Left ventricle myocardium inferior (tissue), 1 donor: ENCODE measurements around the gene SLC44A1. TPM values are rescaled to one million over a fixed set of nuclear protein-coding genes. Genes with fewer than 3 reads are reported as not detected.

Experiments
- DNase-seq: peaks from one replicate; pipeline ENCODE4 v3.0.0-alpha.2; 2020
- H3K27ac ChIP-seq: fragments of 200-600 bp; replicated peaks from 2 replicates; pipeline ENCODE4 v1.8.0; 2021
- H3K27me3 ChIP-seq: fragments of 200-600 bp; 2 replicates; pipeline ENCODE4 v1.8.0; 2021; ENCODE audit warnings: low read depth
- H3K36me3 ChIP-seq: fragments of 200-600 bp; 2 replicates; pipeline ENCODE4 v1.8.0; 2021
- H3K4me1 ChIP-seq: fragments of 200-600 bp; 2 replicates; pipeline ENCODE4 v1.8.0; 2021
- H3K4me3 ChIP-seq: fragments of 200-600 bp; 2 replicates; pipeline ENCODE4 v1.8.0; 2021; ENCODE audit warnings: mild to moderate bottlenecking, moderate library complexity
- H3K9me3 ChIP-seq: fragments of 200-600 bp; replicated peaks from 2 replicates; pipeline ENCODE4 v1.8.0; 2021
- CTCF ChIP-seq: fragments of 200-600 bp; IDR thresholded peaks from 2 replicates; pipeline ENCODE4 v1.8.0; 2021; ENCODE audit warnings: antibody characterized with exemption, mild to moderate bottlenecking, borderline replicate concordance
- intact Hi-C: fragments of 100-400 bp; cut with micrococcal nuclease; formaldehyde crosslinking; loops from one replicate; pipeline ENCODE4 v1.11.0; 2022
- total RNA-seq: library from RNA; stranded (reverse); fragmentation: NEBNext Ultra II Directional; extraction: Animal tissue kit (Norgen Biotek cat#: 25700); gene quantifications from one replicate; pipeline ENCODE4 v1.2.1, GENCODE V29; 2021
- donor health status: DM: no; HTN: yes; CAD: no; lungs with severe emphysema.

The SLC44A1 gene
- total RNA-seq, 1 donor from 2014 or later, result 27.0 TPM

DNA sequence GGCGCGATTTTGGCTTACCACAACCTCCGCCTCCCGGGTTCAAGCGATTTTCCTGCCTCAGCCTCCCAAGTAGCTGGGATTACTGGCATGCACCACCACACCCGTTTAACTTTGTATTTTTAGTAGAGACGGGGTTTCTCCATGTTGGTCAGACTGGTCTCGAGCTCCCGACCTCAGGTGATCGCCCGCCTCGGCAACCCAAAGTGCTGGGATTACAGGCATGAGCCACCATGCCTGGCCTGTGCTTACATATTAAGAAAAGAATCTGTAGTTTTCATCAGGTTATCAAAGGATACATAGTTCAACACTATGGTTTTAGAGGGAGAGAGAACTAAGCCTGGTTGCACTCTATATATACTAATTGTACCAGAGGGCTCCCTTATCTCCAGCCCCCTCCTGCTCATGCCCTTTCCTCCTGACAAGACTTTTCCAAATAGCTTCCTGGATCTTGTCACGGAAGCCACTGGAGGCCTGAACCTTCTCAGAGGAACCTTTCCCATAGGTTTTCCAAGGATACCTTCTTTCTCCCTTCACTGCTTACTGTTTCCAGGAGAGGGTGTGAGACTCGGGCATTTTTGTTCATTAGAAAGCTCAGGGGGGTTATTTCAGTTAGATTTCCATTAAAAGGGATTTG, 53.1 kb downstream of the SLC44A1 start:
- intact Hi-C loops, result no loop called here
- DNase-seq, result no peak
- no peak for TF ChIP-seq CTCF
- H3K9me3 ChIP-seq, result no peaks in the 10 kb centered on the region
- H3K4me3 ChIP-seq, result no peak overlapping the region
- peaks cover 41% of the 10 kb centered on the region for H3K4me1 ChIP-seq
- no peaks in the 10 kb centered on the region for H3K27me3 ChIP-seq
- H3K27ac ChIP-seq, result peak overlapping the region; percentile 46
- H3K36me3 ChIP-seq, result peaks cover 16% of the 10 kb centered on the region

DNA sequence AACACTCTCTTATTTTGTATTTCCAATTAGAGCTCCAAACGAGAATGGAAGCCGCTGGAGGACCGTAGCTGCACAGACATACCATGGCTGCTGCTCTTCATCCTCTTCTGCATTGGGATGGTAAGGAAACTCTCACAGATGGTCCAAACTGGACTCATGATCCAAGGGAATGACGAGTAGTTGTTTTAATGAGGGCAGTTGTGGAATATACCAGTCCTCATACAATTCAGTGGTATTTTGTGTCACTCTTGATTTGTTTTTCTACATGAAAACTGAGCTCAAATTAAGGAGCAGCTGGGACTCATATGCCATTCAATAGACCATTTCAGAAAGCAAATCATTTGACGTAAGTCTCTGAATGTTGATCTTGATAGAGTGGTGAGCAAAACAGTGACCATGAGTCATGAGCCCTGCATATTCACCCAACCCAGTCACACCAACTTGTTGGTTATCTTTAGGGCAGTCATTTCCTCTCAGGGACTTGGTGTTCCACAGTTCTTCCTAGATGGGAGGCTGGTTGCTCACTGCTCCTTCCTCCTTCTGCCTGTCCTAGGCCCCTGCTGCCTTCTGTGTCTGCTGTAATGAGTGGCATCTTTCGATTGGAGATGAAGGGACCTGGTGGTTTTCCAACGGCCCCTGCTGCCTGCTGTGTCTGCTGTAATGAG, 54.9 kb downstream of the SLC44A1 start:
- Histone ChIP-seq H3K4me1 (peaks cover 34% of the 10 kb centered on the region), H3K9me3 (no peaks in the 10 kb centered on the region), H3K27ac (peak overlapping the region; percentile 28), H3K36me3 (peaks cover 16% of the 10 kb centered on the region), H3K27me3 (no peaks in the 10 kb centered on the region), H3K4me3 (no peak overlapping the region)
- no peak for TF ChIP-seq CTCF
- intact Hi-C loops, result no loop called here
- no peak for DNase-seq

- intact Hi-C loops, result no loop called here
- Histone ChIP-seq H3K27ac (no peak overlapping the region), H3K4me1 (peaks cover 20% of the 10 kb centered on the region), H3K4me3 (no peak overlapping the region), H3K27me3 (no peaks in the 10 kb centered on the region), H3K9me3 (no peaks in the 10 kb centered on the region), H3K36me3 (peaks cover 16% of the 10 kb centered on the region)
- TF ChIP-seq CTCF, result no peak
- DNase-seq, result no peak
These were observed 58.3 kb downstream of the SLC44A1 start for GRCh38 chr9:105302728-105303127.

- Histone ChIP-seq H3K27me3 (no peaks in the 10 kb centered on the region), H3K4me3 (no peak overlapping the region), H3K27ac (no peak overlapping the region), H3K4me1 (peaks cover 21% of the 10 kb centered on the region), H3K9me3 (no peaks in the 10 kb centered on the region), H3K36me3 (no peaks in the 10 kb centered on the region)
- intact Hi-C loops, result no loop called here
- no peak for TF ChIP-seq CTCF
- DNase-seq, result no peak
These were observed 61.4 kb downstream of the SLC44A1 start for GRCh38 chr9:105305856-105306255.

GRCh38 chr9:105306351-105307140, 62.1 kb downstream of the SLC44A1 start:
- H3K36me3 ChIP-seq, result no peaks in the 10 kb centered on the region
- no peaks in the 10 kb centered on the region for H3K9me3 ChIP-seq
- H3K4me1 ChIP-seq, result peaks cover 21% of the 10 kb centered on the region
- intact Hi-C loops, result no loop called here
- TF ChIP-seq CTCF, result no peak
- no peak overlapping the region for H3K27ac ChIP-seq
- no peak overlapping the region for H3K4me3 ChIP-seq
- no peak for DNase-seq
- H3K27me3 ChIP-seq, result no peaks in the 10 kb centered on the region
